ENCODE measurements around the gene MAGEA6.

MAGEA6 gene

DNA sequence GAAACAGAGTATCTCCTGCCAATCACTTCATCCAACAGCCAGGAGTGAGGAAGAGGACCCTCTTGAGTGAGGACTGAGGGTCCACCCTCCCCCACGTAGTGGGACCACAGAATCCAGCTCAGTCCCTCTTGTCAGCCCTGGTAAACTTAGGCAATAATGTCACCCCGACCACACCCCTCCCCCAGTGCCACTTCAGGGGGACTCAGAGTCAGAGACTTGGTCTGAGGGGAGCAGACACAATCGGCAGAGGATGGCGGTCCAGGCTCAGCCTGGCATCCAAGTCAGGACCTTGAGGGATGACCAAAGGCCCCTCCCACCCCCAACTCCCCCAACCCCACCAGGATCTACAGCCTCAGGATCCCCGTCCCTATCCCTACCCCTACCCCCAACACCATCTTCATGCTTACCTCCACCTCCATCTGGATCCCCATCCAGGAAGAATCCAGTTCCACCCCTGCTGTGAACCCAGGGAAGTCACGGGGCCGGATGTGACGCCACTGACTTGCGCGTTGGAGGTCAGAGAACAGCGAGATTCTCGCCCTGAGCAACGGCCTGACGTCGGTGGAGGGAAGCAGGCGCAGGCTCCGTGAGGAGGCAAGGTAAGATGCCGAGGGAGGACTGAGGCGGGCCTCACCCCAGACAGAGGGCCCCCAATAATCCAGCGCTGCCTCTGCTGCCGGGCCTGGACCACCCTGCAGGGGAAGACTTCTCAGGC is 36.1 kb downstream of the MAGEA6 start, which contains the start of the genes CSAG1 and MAGEA12:
Gene CSAG1, minus strand, starts transcription at position 461 of the 715 bp plus-strand sequence. CDS start 1,261 bp downstream, outside the sequence.
Gene MAGEA12, plus strand, starts transcription at position 497 of the 715 bp plus-strand sequence. CDS start 2,405 bp downstream, outside the sequence.
- no peak for DNase-seq

DNA sequence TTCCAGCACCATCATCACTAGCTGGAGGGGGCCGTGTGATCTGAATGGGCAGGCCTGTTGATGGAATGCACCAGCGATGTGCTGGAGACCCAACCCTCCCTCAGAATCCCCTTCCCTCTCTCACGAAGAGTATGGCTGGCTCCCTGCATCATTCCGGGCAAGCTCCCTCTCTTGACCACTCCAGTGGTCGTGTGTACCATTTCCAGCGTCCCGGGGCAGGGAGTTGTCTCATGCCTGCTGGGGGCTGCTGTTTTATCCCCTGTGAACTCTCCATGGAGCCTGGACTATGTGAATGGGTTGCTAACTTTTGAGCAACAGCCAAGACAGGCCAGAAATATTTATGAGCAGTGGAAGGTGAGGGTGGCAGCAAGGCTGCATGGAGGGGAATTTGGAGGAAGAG is 44.1 kb downstream of the MAGEA6 start:
- no peak for DNase-seq
